ENCODE data around the gene FRYL. TPM values are rescaled to one million over a fixed set of nuclear protein-coding genes. Genes with fewer than 3 reads are reported as not detected.

The FRYL gene
- polyA plus RNA-seq, 1 experiment: 28.0 TPM

DNA sequence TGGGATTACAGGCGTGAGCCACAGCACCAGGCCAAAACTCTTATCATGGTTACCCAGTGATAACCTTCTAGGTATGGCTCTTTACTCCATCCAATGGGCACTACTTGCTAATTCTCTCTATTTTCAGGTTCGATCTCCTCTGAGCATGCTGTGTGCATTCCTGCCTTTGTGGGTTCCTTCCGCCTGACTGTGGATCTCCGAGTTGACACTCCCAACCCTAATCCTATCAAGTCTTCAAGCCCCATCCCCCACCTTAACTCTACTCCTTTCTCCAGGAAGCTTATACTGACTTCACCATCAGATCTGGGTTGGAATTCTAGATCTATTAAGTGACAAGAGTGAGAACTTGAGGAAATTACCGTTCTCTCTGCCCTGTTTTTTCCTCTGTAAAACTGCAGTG is 225.5 kb downstream of the FRYL start:
- CTCF ChIA-PET: no interaction called here
- TF ChIP-seq CTCF (IDR thresholded peaks at IDR 0.05; ENCODE audit: low read depth, low read length): no peak
- POLR2A ChIA-PET: no interaction called here
- no peak overlapping the region for H3K4me3 ChIP-seq (ENCODE audit: low read depth, low read length)
- H3K9me3 ChIP-seq (ENCODE audit: control insufficient read depth, insufficient read depth, low read length): no peaks in the 10 kb centered on the region
- no peaks in the 10 kb centered on the region for H3K27me3 ChIP-seq (ENCODE audit: control insufficient read depth, insufficient read depth, low read length)
- H3K27ac ChIP-seq (ENCODE audit: low read depth, low read length): no peak overlapping the region
- DNase-seq (ENCODE audit: low read depth, low spot score): no peak

- TF ChIP-seq CTCF (IDR thresholded peaks at IDR 0.05; ENCODE audit: low read depth, low read length): no peak
- Histone ChIP-seq H3K4me3 (ENCODE audit: low read depth, low read length) (no peak overlapping the region), H3K27me3 (ENCODE audit: control insufficient read depth, insufficient read depth, low read length) (no peaks in the 10 kb centered on the region), H3K9me3 (ENCODE audit: control insufficient read depth, insufficient read depth, low read length) (no peaks in the 10 kb centered on the region), H3K27ac (ENCODE audit: low read depth, low read length) (no peak overlapping the region)
- CTCF ChIA-PET: no interaction called here
- no peak for DNase-seq (ENCODE audit: low read depth, low spot score)
- POLR2A ChIA-PET: no interaction called here
Measured at GRCh38 chr4:48553720-48554119, 226.4 kb downstream of the FRYL start.

GRCh38 chr4:48546336-48546735 is 233.7 kb downstream of the FRYL start:
- ChIA-PET POLR2A (no interaction called here), CTCF (interaction anchor here (0.6 to 2.4 kb wide), 28 partner anchors 9 to 543 kb away, joined by 3 to 33 read pairs (median 3); no protein-coding TSS in a partner anchor)
- DNase-seq (ENCODE audit: low read depth, low spot score): peak; percentile 4
- no peak overlapping the region for H3K4me3 ChIP-seq (ENCODE audit: low read depth, low read length)
- H3K27me3 ChIP-seq (ENCODE audit: control insufficient read depth, insufficient read depth, low read length): no peaks in the 10 kb centered on the region
- peak; percentile 75 for TF ChIP-seq CTCF (IDR thresholded peaks at IDR 0.05; ENCODE audit: low read depth, low read length)
- H3K9me3 ChIP-seq (ENCODE audit: control insufficient read depth, insufficient read depth, low read length): no peaks in the 10 kb centered on the region
- no peak overlapping the region for H3K27ac ChIP-seq (ENCODE audit: low read depth, low read length)

DNA sequence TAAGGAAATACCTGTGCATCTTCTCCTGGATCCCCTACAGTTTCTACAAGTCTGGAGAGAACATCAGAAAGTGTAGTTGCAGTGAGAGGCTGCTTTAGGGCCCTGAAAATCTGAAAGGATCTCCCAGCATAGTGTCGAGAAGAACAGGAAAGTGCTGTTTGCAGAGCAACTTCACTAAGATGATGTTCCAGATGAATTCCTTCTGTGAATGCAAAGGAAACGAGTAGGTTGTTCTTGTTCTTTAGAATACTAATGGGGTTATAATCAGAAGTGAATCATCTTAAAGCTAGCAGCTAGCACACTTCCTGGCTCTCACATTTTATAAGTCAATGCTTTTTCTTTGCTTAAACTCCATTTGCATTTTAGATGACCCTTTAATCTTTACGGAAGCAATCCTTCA is 236.3 kb downstream of the FRYL start:
- Histone ChIP-seq H3K9me3 (ENCODE audit: control insufficient read depth, insufficient read depth, low read length) (no peaks in the 10 kb centered on the region), H3K4me3 (ENCODE audit: low read depth, low read length) (no peak overlapping the region), H3K27me3 (ENCODE audit: control insufficient read depth, insufficient read depth, low read length) (no peaks in the 10 kb centered on the region), H3K27ac (ENCODE audit: low read depth, low read length) (no peak overlapping the region)
- no peak for DNase-seq (ENCODE audit: low read depth, low spot score)
- no peak for TF ChIP-seq CTCF (IDR thresholded peaks at IDR 0.05; ENCODE audit: low read depth, low read length)
- POLR2A ChIA-PET: no interaction called here
- CTCF ChIA-PET: no interaction called here

DNA sequence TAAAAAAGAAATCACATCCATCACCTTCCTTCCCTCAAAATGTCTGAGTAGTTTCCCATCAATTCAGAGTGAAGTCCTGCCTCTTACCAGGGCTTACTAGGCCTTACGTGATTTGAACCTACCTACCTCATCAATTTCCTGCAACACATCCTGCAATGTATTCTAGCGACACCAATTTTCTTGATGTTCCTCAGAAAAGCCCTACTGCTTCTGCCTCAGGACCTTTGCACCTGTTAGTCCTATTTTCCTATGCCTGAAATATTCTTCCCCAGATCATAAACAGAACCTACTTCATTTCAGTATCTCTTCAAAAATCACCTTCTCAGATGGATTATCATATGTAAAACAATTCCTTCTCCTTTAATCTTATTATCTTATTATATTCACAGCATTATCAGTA is 237.2 kb downstream of the FRYL start:
- DNase-seq (ENCODE audit: low read depth, low spot score): no peak
- no peaks in the 10 kb centered on the region for H3K9me3 ChIP-seq (ENCODE audit: control insufficient read depth, insufficient read depth, low read length)
- CTCF ChIA-PET: no interaction called here
- H3K27me3 ChIP-seq (ENCODE audit: control insufficient read depth, insufficient read depth, low read length): no peaks in the 10 kb centered on the region
- H3K27ac ChIP-seq (ENCODE audit: low read depth, low read length): no peak overlapping the region
- H3K4me3 ChIP-seq (ENCODE audit: low read depth, low read length): no peak overlapping the region
- TF ChIP-seq CTCF (IDR thresholded peaks at IDR 0.05; ENCODE audit: low read depth, low read length): no peak
- POLR2A ChIA-PET: no interaction called here
